Mesendoderm (in vitro differentiated cells): ENCODE results near the gene RTL10. TPM values are rescaled to one million over a fixed set of nuclear protein-coding genes. Genes with fewer than 3 reads are reported as not detected.

Experiments
- DNase-seq: peaks from one replicate; pipeline ENCODE4 v3.0.0; 2013
- H2AK5ac ChIP-seq: 2 replicates; pipeline ENCODE4 v1.6.1; 2013; ENCODE audit warnings: low read length, inconsistent platforms
- H2BK120ac ChIP-seq: 2 replicates; pipeline ENCODE4 v1.6.1; 2013; ENCODE audit warnings: low read depth, mild to moderate bottlenecking, low read length, moderate library complexity, mixed read lengths
- H2BK15ac ChIP-seq: replicated peaks from 2 replicates; pipeline ENCODE4 v1.6.1; 2013; ENCODE audit warnings: low read depth, mild to moderate bottlenecking, moderate library complexity
- H2BK5ac ChIP-seq: 2 replicates; pipeline ENCODE4 v1.6.1; 2013; ENCODE audit warnings: low read length, inconsistent platforms
- H3K18ac ChIP-seq: 2 replicates; pipeline ENCODE4 v1.6.1; 2013; ENCODE audit warnings: mild to moderate bottlenecking, low read length, mixed read lengths
- H3K23ac ChIP-seq: one replicate; pipeline ENCODE4 v1.6.1; 2013; ENCODE audit warnings: low read length
- H3K27ac ChIP-seq: 2 replicates; pipeline ENCODE4 v1.5.1; 2013; ENCODE audit warnings: low read depth, mild to moderate bottlenecking, inconsistent platforms, low read length, moderate library complexity
- H3K27me3 ChIP-seq: 2 replicates; pipeline ENCODE4 v1.6.1; 2013; ENCODE audit warnings: low read length, control low read depth, mild to moderate bottlenecking, inconsistent platforms; ENCODE audit not compliant: insufficient read depth, poor library complexity
- H3K36me3 ChIP-seq: 2 replicates; pipeline ENCODE4 v1.6.1; 2013; ENCODE audit warnings: low read length, inconsistent platforms; ENCODE audit not compliant: control insufficient read depth, insufficient read depth
- H3K4ac ChIP-seq: one replicate; pipeline ENCODE4 v1.6.1; 2013; ENCODE audit warnings: low read depth, mild to moderate bottlenecking, low read length, moderate library complexity
- H3K4me1 ChIP-seq: 2 replicates; pipeline ENCODE4 v1.6.1; 2013; ENCODE audit warnings: low read depth, low read length, inconsistent platforms; ENCODE audit not compliant: control insufficient read depth
- H3K4me2 ChIP-seq: 2 replicates; pipeline ENCODE4 v1.6.1; 2013; ENCODE audit warnings: low read length
- H3K4me3 ChIP-seq: 2 replicates; pipeline ENCODE4 v1.5.1; 2013; ENCODE audit warnings: mild to moderate bottlenecking, low read length
- H3K56ac ChIP-seq: one replicate; pipeline ENCODE4 v1.6.1; 2013; ENCODE audit warnings: low read length
- H3K79me1 ChIP-seq: 2 replicates; pipeline ENCODE4 v1.6.1; 2013; ENCODE audit warnings: low read length, inconsistent platforms
- H3K79me2 ChIP-seq: 2 replicates; pipeline ENCODE4 v1.6.1; 2013; ENCODE audit warnings: mild to moderate bottlenecking, low read length; ENCODE audit not compliant: control insufficient read depth, insufficient read depth
- H3K9ac ChIP-seq: 2 replicates; pipeline ENCODE4 v1.6.1; 2013; ENCODE audit warnings: low read length, inconsistent platforms
- H4K5ac ChIP-seq: one replicate; pipeline ENCODE4 v1.6.1; 2013; ENCODE audit warnings: low read length
- H4K8ac ChIP-seq: one replicate; pipeline ENCODE4 v1.6.1; 2013; ENCODE audit warnings: low read depth, mild to moderate bottlenecking, control low read depth, low read length, moderate library complexity
- WGBS: extraction: QIAGEN DNeasy Blood & Tissue Kit; methylation state at CpG from one replicate; pipeline ENCODE4 v1.1.7; 2013; ENCODE audit warnings: low lambda C conversion rate, missing lambda C conversion rate; ENCODE audit not compliant: insufficient coverage; ENCODE audit errors: extremely low coverage; 5-methylcytosine and 5-hydroxymethylcytosine counted together
- polyA plus RNA-seq, 2 experiments: library from polyadenylated mRNA; stranded (reverse); fragments of 200-250 nt; gene quantifications; one replicate each; pipeline ENCODE4 v1.2.3, GENCODE V29; 2013

RTL10 gene
- polyA plus RNA-seq (2013, experiment 1 of 2), result 7.4 TPM
- polyA plus RNA-seq (2013, experiment 2 of 2), result 7.6 TPM

- Histone ChIP-seq H3K23ac (peak within 1 kb of the TSS; percentile 72), H3K4ac (peak within 1 kb of the TSS; percentile 74), H3K18ac (peak within 1 kb of the TSS; percentile 29), H2BK5ac (peak within 1 kb of the TSS; percentile 37), H4K5ac (no peak within 1 kb of the TSS), H2BK120ac (no peak within 1 kb of the TSS), H3K27me3 (no peaks in the 10 kb centered on the region), H3K4me1 (peaks cover 13% of the 10 kb centered on the region), H3K79me1 (peaks cover 25% of the 10 kb centered on the region), H3K36me3 (peaks cover 6% of the 10 kb centered on the region), H2BK15ac (no peak within 1 kb of the TSS), H3K4me3 (peak within 1 kb of the TSS; percentile 92), H3K79me2 (peaks cover 33% of the 10 kb centered on the region), H3K9ac (peak within 1 kb of the TSS; percentile 98), H2AK5ac (peak within 1 kb of the TSS; percentile 87), H3K4me2 (peak within 1 kb of the TSS; percentile 89), H4K8ac (no peak within 1 kb of the TSS), H3K27ac (peak within 1 kb of the TSS; percentile 42), H3K56ac (peak within 1 kb of the TSS; percentile 99)
- DNase-seq, result peak; percentile 97
- no CpG with 5 or more reads among the region's 81 CpGs for WGBS
Observed at GRCh38 chr22:19854778-19855503, at the start of gene RTL10, which contains the start of gene GNB1L. RTL10 (minus strand) TSS chr22:19854874; CDS start chr22:19852261, 2,613 bp downstream. GNB1L (minus strand) TSS chr22:19854874; CDS start chr22:19821355, 33,519 bp downstream.

DNA sequence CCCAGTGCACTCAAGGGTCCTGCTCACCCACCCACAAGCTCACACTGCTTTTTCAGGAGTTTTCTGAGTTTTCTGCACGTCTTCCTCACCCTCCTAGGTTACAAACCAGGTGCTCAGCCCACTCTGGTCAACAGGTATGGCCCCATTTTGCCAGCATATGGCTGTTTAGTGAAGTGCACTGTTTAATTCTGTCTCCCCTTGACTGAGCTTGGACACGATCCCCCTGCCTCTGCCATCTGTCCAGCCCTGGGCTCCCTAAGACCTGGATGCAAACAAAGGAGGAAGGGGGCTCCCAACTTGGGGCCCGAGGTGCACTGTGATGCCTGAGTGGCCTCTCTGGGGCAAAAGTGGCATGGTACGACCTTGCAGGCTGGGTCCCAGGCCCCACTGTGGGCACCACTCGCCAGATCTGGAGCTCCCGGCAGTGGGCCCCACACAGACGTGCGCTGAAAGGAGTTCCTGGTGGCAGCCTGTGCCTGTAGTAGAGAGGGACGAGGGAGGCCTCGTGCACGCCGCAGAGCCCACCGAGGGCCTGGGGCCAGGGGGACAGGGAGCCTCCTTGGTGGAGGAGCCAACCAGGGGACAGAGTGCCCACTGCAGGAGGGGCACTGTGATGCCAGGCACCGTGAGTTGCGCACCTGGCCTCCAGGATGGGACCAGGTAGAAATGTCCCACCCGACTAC is 49.6 kb upstream of the RTL10 start:
- H3K18ac ChIP-seq, result no peak overlapping the region
- no peak overlapping the region for H3K4me2 ChIP-seq
- no peaks in the 10 kb centered on the region for H3K79me1 ChIP-seq
- no peaks in the 10 kb centered on the region for H3K79me2 ChIP-seq
- H3K4me1 ChIP-seq, result no peaks in the 10 kb centered on the region
- H3K56ac ChIP-seq, result no peak overlapping the region
- DNase-seq, result no peak
- H3K36me3 ChIP-seq, result no peaks in the 10 kb centered on the region
- H2BK120ac ChIP-seq, result no peak overlapping the region
- no peak overlapping the region for H3K27ac ChIP-seq
- no peak overlapping the region for H4K8ac ChIP-seq
- no peak overlapping the region for H2AK5ac ChIP-seq
- H2BK15ac ChIP-seq, result no peak overlapping the region
- no peak overlapping the region for H3K4ac ChIP-seq
- no peak overlapping the region for H4K5ac ChIP-seq
- WGBS, result no CpG with 5 or more reads among the region's 16 CpGs
- no peak overlapping the region for H2BK5ac ChIP-seq
- H3K23ac ChIP-seq, result peak overlapping the region; percentile 91
- H3K9ac ChIP-seq, result no peak overlapping the region
- H3K27me3 ChIP-seq, result no peaks in the 10 kb centered on the region
- H3K4me3 ChIP-seq, result no peak overlapping the region

GRCh38 chr22:19903513-19903912 is 48.8 kb upstream of the RTL10 start:
- Histone ChIP-seq H3K4me2 (no peak overlapping the region), H3K79me2 (no peaks in the 10 kb centered on the region), H3K18ac (no peak overlapping the region), H2BK15ac (no peak overlapping the region), H4K8ac (no peak overlapping the region), H3K36me3 (no peaks in the 10 kb centered on the region), H4K5ac (no peak overlapping the region), H3K23ac (no peak overlapping the region), H3K79me1 (no peaks in the 10 kb centered on the region), H3K4me3 (no peak overlapping the region), H3K4me1 (no peaks in the 10 kb centered on the region), H3K56ac (peak overlapping the region; percentile 54), H2BK120ac (no peak overlapping the region), H2BK5ac (no peak overlapping the region), H3K9ac (no peak overlapping the region), H3K4ac (no peak overlapping the region), H3K27me3 (no peaks in the 10 kb centered on the region), H2AK5ac (no peak overlapping the region), H3K27ac (no peak overlapping the region)
- WGBS, result no CpG with 5 or more reads among the region's 12 CpGs
- DNase-seq, result no peak

- Histone ChIP-seq H3K36me3 (no peaks in the 10 kb centered on the region), H3K79me1 (no peaks in the 10 kb centered on the region), H3K4me1 (no peaks in the 10 kb centered on the region), H3K4me3 (no peak overlapping the region), H2AK5ac (no peak overlapping the region), H3K4ac (no peak overlapping the region), H4K8ac (no peak overlapping the region), H3K27me3 (no peaks in the 10 kb centered on the region), H3K4me2 (no peak overlapping the region), H3K18ac (no peak overlapping the region), H3K79me2 (no peaks in the 10 kb centered on the region), H3K27ac (no peak overlapping the region), H2BK15ac (no peak overlapping the region), H3K9ac (no peak overlapping the region), H2BK120ac (no peak overlapping the region), H2BK5ac (no peak overlapping the region), H3K56ac (peak overlapping the region; percentile 54), H3K23ac (no peak overlapping the region), H4K5ac (no peak overlapping the region)
- no peak for DNase-seq
- no CpG with 5 or more reads among the region's 9 CpGs for WGBS
Observed at GRCh38 chr22:19903031-19903430, 48.4 kb upstream of the RTL10 start.

DNA sequence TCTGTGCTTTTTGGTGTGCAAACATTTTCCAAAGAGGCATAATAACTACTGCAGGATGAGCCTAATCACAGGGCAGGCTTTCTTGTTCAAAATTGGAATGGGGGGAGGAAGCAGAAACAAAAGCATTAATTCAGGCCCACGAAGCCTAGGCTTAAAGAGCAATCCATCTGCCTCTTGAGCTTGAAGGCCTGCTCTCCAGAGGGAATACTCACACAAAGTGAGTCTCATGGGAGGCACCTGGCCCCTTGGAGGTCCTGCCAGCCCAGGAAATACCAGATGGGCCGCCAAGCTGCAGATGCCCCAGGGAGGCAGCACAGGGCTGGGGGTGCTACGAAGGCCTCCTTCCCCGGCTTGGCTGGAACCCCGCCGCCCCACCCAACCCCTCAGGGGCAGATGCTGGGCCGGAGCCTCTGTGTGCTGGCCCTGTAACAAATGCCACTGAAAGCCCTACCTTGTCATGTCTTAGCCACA is 47.6 kb upstream of the RTL10 start:
- Histone ChIP-seq H2AK5ac (no peak overlapping the region), H3K56ac (no peak overlapping the region), H3K27ac (no peak overlapping the region), H3K4me1 (no peaks in the 10 kb centered on the region), H3K36me3 (no peaks in the 10 kb centered on the region), H3K18ac (no peak overlapping the region), H3K4me3 (no peak overlapping the region), H3K79me2 (no peaks in the 10 kb centered on the region), H2BK15ac (no peak overlapping the region), H3K27me3 (no peaks in the 10 kb centered on the region), H2BK5ac (no peak overlapping the region), H2BK120ac (no peak overlapping the region), H3K4me2 (no peak overlapping the region), H4K5ac (no peak overlapping the region), H3K9ac (no peak overlapping the region), H3K23ac (no peak overlapping the region), H4K8ac (no peak overlapping the region), H3K79me1 (no peaks in the 10 kb centered on the region), H3K4ac (no peak overlapping the region)
- WGBS, result no CpG with 5 or more reads among the region's 7 CpGs
- DNase-seq, result no peak
